Esophagus muscularis mucosa (tissue), 4 donors: Measurements from ENCODE around the gene TRIM40.

Source experiments
- EP300 ChIP-seq: sonication (generic); formaldehyde crosslinking; IDR thresholded peaks from one replicate; pipeline ENCODE4 v1.6.1; 2017; ENCODE audit warnings: antibody characterized with exemption
- POLR2A ChIP-seq: fragments of 450-650 bp; IDR thresholded peaks from one replicate; pipeline ENCODE4 v1.6.1; 2017; ENCODE audit warnings: antibody characterized with exemption, moderate library complexity, mild to moderate bottlenecking, low read depth
- POLR2AphosphoS5 ChIP-seq, 2 donors: sonication (generic); formaldehyde crosslinking; IDR thresholded peaks; one replicate each; pipeline ENCODE4 v1.6.1; 2017; ENCODE audit warnings: antibody characterized with exemption in 2 of 2
- TF ChIP-seq, protein P1 (sequence below), 3 experiments: fragments of 200-600 bp in 2 of 3; fragments of 450-650 bp in 1 of 3; sonication (generic) in 2 of 3; IDR thresholded peaks; one replicate each; pipeline ENCODE4 v1.5.1; 2017 to 2019; ENCODE audit warnings: antibody characterized with exemption in 3 of 3, mild to moderate bottlenecking in 2 of 3, moderate library complexity in 1 of 3

DNA sequence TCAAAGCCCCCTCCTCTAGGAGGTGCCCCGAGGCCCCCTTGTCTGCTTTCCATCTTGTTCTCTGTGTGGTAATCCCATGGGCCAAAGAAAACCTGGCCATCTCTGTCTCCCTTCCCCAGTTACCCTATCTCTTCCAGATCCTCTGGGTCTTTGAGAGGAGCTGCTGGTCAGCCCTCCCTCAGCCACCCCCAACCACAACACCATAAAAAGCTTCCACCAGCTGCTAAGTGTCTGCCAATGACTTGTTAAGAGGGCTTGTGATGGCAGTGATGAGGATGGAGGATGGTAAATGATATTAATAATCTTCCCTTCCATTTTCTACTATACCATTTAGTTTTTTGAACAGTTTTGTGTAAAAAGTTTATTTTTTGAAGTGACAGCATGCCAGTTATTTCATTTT lies 60.0 kb downstream of the TRIM40 start:
- TF ChIP-seq, protein P1, sequence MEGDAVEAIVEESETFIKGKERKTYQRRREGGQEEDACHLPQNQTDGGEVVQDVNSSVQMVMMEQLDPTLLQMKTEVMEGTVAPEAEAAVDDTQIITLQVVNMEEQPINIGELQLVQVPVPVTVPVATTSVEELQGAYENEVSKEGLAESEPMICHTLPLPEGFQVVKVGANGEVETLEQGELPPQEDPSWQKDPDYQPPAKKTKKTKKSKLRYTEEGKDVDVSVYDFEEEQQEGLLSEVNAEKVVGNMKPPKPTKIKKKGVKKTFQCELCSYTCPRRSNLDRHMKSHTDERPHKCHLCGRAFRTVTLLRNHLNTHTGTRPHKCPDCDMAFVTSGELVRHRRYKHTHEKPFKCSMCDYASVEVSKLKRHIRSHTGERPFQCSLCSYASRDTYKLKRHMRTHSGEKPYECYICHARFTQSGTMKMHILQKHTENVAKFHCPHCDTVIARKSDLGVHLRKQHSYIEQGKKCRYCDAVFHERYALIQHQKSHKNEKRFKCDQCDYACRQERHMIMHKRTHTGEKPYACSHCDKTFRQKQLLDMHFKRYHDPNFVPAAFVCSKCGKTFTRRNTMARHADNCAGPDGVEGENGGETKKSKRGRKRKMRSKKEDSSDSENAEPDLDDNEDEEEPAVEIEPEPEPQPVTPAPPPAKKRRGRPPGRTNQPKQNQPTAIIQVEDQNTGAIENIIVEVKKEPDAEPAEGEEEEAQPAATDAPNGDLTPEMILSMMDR (IDR thresholded peaks at IDR 0.05), result no peak
- no peak for TF ChIP-seq POLR2A
- no peak for TF ChIP-seq EP300
- no peak for TF ChIP-seq POLR2AphosphoS5 (IDR thresholded peaks at IDR 0.05)
